Measurements from ENCODE around the gene ATG2B.

GRCh38 chr14:96294246-96294645 is 68.9 kb downstream of the ATG2B start:
- no peak for TF ChIP-seq CTCF (IDR thresholded peaks at IDR 0.05)
- TF ChIP-seq POLR2A (IDR thresholded peaks at IDR 0.05) = no peak
